ENCODE results near the gene CYFIP1. TPM values are rescaled to one million over a fixed set of nuclear protein-coding genes. Genes with fewer than 3 reads are reported as not detected.
A peak's percentile ranks its signal among the peaks of the same experiment; 100 is the strongest.

CYFIP1 gene
- total and polyA plus RNA-seq, 2 of the 13 experiments (the other 11 are each of a cell fraction or from before 2014, with no cell fraction given): 38.1 to 58.3 TPM

GRCh38 chr15:22979238-22980188 is 655 bp downstream of the CYFIP1 start (continued):
- 0 out of 2 replicates have a peak, but pooled peaks have one; percentile 34 for TF ChIP-seq KIAA2018 (CRISPR knock-in tag; IDR thresholded peaks at IDR 0.05; ENCODE audit: borderline replicate concordance)
- TF ChIP-seq MXD4 (CRISPR knock-in tag; IDR thresholded peaks at IDR 0.05): peak; percentile 83
- TF ChIP-seq MYPOP (CRISPR knock-in tag; IDR thresholded peaks at IDR 0.05): no peak
- TF ChIP-seq HDAC1 (CRISPR knock-in tag; IDR thresholded peaks at IDR 0.05): peak; percentile 67
- TF ChIP-seq ZFX (CRISPR knock-in tag; IDR thresholded peaks at IDR 0.05; ENCODE audit: low read depth): peak; percentile 38
- TF ChIP-seq ZNF232 (CRISPR knock-in tag; IDR thresholded peaks at IDR 0.05; ENCODE audit: borderline replicate concordance): 0 out of 2 replicates have a peak, but pooled peaks have one; percentile 23
- TF ChIP-seq SPEN (CRISPR knock-in tag; IDR thresholded peaks at IDR 0.05; ENCODE audit: low read depth): no peak
- 0 out of 2 replicates have a peak, but pooled peaks have one; percentile 7 for TF ChIP-seq FOXC1 (CRISPR knock-in tag; IDR thresholded peaks at IDR 0.05; ENCODE audit: borderline replicate concordance)
- TF ChIP-seq SAP130 (CRISPR knock-in tag; IDR thresholded peaks at IDR 0.05; ENCODE audit: low read depth): peak; percentile 80
- no peak; the same call in 1 of the 2 replicates for TF ChIP-seq ZBTB7B (CRISPR knock-in tag; IDR thresholded peaks at IDR 0.05)
- 0 out of 2 replicates have a peak, but pooled peaks have one; percentile 12 for TF ChIP-seq ETV5 (CRISPR knock-in tag; IDR thresholded peaks at IDR 0.05; ENCODE audit: borderline replicate concordance)
- TF ChIP-seq ZNF766 (CRISPR knock-in tag; IDR thresholded peaks at IDR 0.05; ENCODE audit: borderline replicate concordance): 0 out of 2 replicates have a peak, but pooled peaks have one; percentile 38
- TF ChIP-seq ZNF264 (CRISPR knock-in tag; IDR thresholded peaks at IDR 0.05): 0 out of 2 replicates have a peak, but pooled peaks have one; percentile 11
- TF ChIP-seq ZNF773 (CRISPR knock-in tag; IDR thresholded peaks at IDR 0.05; ENCODE audit: borderline replicate concordance): 0 out of 2 replicates have a peak, but pooled peaks have one; percentile 5
- no peak for TF ChIP-seq SMARCC2 (IDR thresholded peaks at IDR 0.05)
- TF ChIP-seq PHF8 (CRISPR knock-in tag; IDR thresholded peaks at IDR 0.05): no peak; the same call in 1 of the 2 replicates
- no peak for TF ChIP-seq ZNF160 (CRISPR knock-in tag; IDR thresholded peaks at IDR 0.05)
- no peak for TF ChIP-seq CC2D1A (CRISPR knock-in tag; IDR thresholded peaks at IDR 0.05)
- TF ChIP-seq ZNF44 (CRISPR knock-in tag; IDR thresholded peaks at IDR 0.05): no peak
- no peak for TF ChIP-seq MEF2D (CRISPR knock-in tag; IDR thresholded peaks at IDR 0.05)
- no peak for TF ChIP-seq POLR2G (IDR thresholded peaks at IDR 0.05; ENCODE audit: low read depth, low read length)
